Measurements from ENCODE around the gene RPL38. TPM values are rescaled to one million over a fixed set of nuclear protein-coding genes. Genes with fewer than 3 reads are reported as not detected.

RPL38 gene
- total and polyA plus RNA-seq, 2 of the 4 experiments (the other 2 are of a cell fraction): 111 to 527 TPM

GRCh38 chr17:74222399-74222798, 18.9 kb downstream of the RPL38 start:
- H3K36me3 ChIP-seq (ENCODE audit: control insufficient read depth, insufficient read depth, low read length): no peaks in the 10 kb centered on the region
- H2BK5ac ChIP-seq (ENCODE audit: low read depth, low read length, poor library complexity, severe bottlenecking): no peak overlapping the region
- no peaks in the 10 kb centered on the region for H3K9me3 ChIP-seq (ENCODE audit: control insufficient read depth, insufficient read depth, low read length)
- H4K5ac ChIP-seq (ENCODE audit: low read depth, low read length): no peak overlapping the region
- no peak overlapping the region for H2BK120ac ChIP-seq (ENCODE audit: low read depth, low read length)
- TF ChIP-seq NFE2L2 (IDR thresholded peaks at IDR 0.05; ENCODE audit: low read depth, low read length): no peak
- TF ChIP-seq RFX5 (IDR thresholded peaks at IDR 0.05; ENCODE audit: low read depth, low read length): no peak
- TF ChIP-seq MAZ (IDR thresholded peaks at IDR 0.05; ENCODE audit: borderline replicate concordance, low read depth, low read length): no peak
- no peak for TF ChIP-seq RCOR1 (IDR thresholded peaks at IDR 0.05; ENCODE audit: insufficient replicate concordance, low read length)
- no peak for TF ChIP-seq CHD1 (IDR thresholded peaks at IDR 0.05; ENCODE audit: low read depth, low read length)
- no peak for TF ChIP-seq ELK1 (IDR thresholded peaks at IDR 0.05; ENCODE audit: borderline replicate concordance, low read depth, low read length)
- TF ChIP-seq MXI1 (IDR thresholded peaks at IDR 0.05; ENCODE audit: borderline replicate concordance, low read depth, low read length): no peak
- no peak for TF ChIP-seq POLR2A (IDR thresholded peaks at IDR 0.05; ENCODE audit: low read depth, low read length)
- no peak for TF ChIP-seq FOS (IDR thresholded peaks at IDR 0.05; ENCODE audit: low read depth, low read length)
- TF ChIP-seq CTCF (conservative IDR thresholded peaks at IDR 0.05; ENCODE audit: low read depth, low read length): no peak
- no peak for TF ChIP-seq BHLHE40 (IDR thresholded peaks at IDR 0.05; ENCODE audit: low read depth, low read length)
- no peak for TF ChIP-seq MAFK (IDR thresholded peaks at IDR 0.05; ENCODE audit: low read depth, low read length)
- TF ChIP-seq USF2 (IDR thresholded peaks at IDR 0.05; ENCODE audit: low read depth, low read length): no peak
- TF ChIP-seq CEBPB (IDR thresholded peaks at IDR 0.05; ENCODE audit: low read depth, low read length): no peak
- no peak for TF ChIP-seq SMC3 (IDR thresholded peaks at IDR 0.05; ENCODE audit: low read depth, low read length)
- TF ChIP-seq RAD21 (IDR thresholded peaks at IDR 0.05; ENCODE audit: low read length): no peak
- H3K4me1 ChIP-seq (ENCODE audit: control insufficient read depth, insufficient read depth, low read length): no peaks in the 10 kb centered on the region
- intact Hi-C loops (cut with micrococcal nuclease): no loop called here
- no peak overlapping the region for H2AFZ ChIP-seq (replicated peaks; ENCODE audit: low read length, poor library complexity)
- no peak overlapping the region for H4K8ac ChIP-seq (ENCODE audit: low read depth in 2 of 2, low read length in 2 of 2)
- no peak overlapping the region for H3K27ac ChIP-seq (ENCODE audit: insufficient read depth, low read length)
- no peak overlapping the region for H2BK20ac ChIP-seq (ENCODE audit: low read depth, low read length)
- no peaks in the 10 kb centered on the region for H3K9me1 ChIP-seq (ENCODE audit: insufficient read depth, low read length)
- H3K4me3 ChIP-seq (ENCODE audit: insufficient read depth, low read depth, low read length): no peak overlapping the region
- H3K4ac ChIP-seq (ENCODE audit: low read depth, low read length): no peak overlapping the region
- no peaks in the 10 kb centered on the region; the same call in 1 of the 2 replicates for H3K27me3 ChIP-seq (ENCODE audit: control insufficient read depth, insufficient read depth, low read length)
- no peak for DNase-seq
- H3K18ac ChIP-seq (ENCODE audit: low read depth, low read length): no peak overlapping the region
- H4K91ac ChIP-seq (ENCODE audit: insufficient read depth, low read depth, low read length): no peak overlapping the region
- H3K9ac ChIP-seq (ENCODE audit: low read depth, low read length): no peak overlapping the region
- no peak overlapping the region for H3K23ac ChIP-seq (ENCODE audit: low read depth, low read length)
- in situ Hi-C loops (cut with MboI; ENCODE audit: low sequenced_read_pairs): loop anchor here (25.0 kb wide), 1 partner anchor 640 kb away; the partner anchor contains the start of genes FDXR and GRIN2C
- no peak for ATAC-seq (ENCODE audit: low read depth)
- H3K79me1 ChIP-seq (ENCODE audit: low read depth in 1 of 2, low read length in 2 of 2): no peaks in the 10 kb centered on the region
- BruUV-seq (replicated peaks): no TSS peak
- no peak overlapping the region for H2AK9ac ChIP-seq (replicated peaks; ENCODE audit: low read depth, low read length, poor library complexity)
- no peak overlapping the region for H3K56ac ChIP-seq (ENCODE audit: extremely low read depth, insufficient read depth, low read length)
- H3K4me2 ChIP-seq (ENCODE audit: low read depth, low read length): no peak overlapping the region
- ChIA-PET CTCF (no interaction called here), POLR2A (ENCODE audit: unreplicated experiment) (interaction anchor here (0.6 kb wide), 1 partner anchor 245 kb away, joined by 3 read pairs; no protein-coding TSS in a partner anchor)
- no peaks in the 10 kb centered on the region for H4K20me1 ChIP-seq (ENCODE audit: insufficient read depth, low read length)
- dilution Hi-C loops (cut with HindIII; ENCODE audit: low sequenced_read_pairs, unreplicated experiment): no loop called here
- 95% methylated on average over 10 of the region's 13 CpGs; no CpG with 5 or more reads in 1 of the 2 experiments for WGBS, 2 experiments (ENCODE audit: extremely low coverage in 2 of 2, insufficient read length in 1 of 2)
- no peak overlapping the region for H3K14ac ChIP-seq (replicated peaks; ENCODE audit: low read depth, low read length)
- no peak overlapping the region for H2BK15ac ChIP-seq (ENCODE audit: low read depth, low read length)
- H2AK5ac ChIP-seq (ENCODE audit: low read depth, low read length): no peak overlapping the region
